ENCODE data around the gene MFAP1. TPM values are rescaled to one million over a fixed set of nuclear protein-coding genes. Genes with fewer than 3 reads are reported as not detected.

Gene MFAP1
- total RNA-seq, 1 experiment from 2014 or later: 44.7 TPM

GRCh38 chr15:43776101-43776717 is 48.3 kb downstream of the MFAP1 start:
- no peak overlapping the region for H3K56ac ChIP-seq (ENCODE audit: insufficient read length, low read depth, low read length)
- H3K18ac ChIP-seq (ENCODE audit: insufficient read length, low read depth, low read length): peak overlapping the region; percentile 53
- H3K4ac ChIP-seq (ENCODE audit: low read depth, low read length): no peak overlapping the region
- H2BK120ac ChIP-seq (ENCODE audit: low read depth, low read length, poor library complexity, severe bottlenecking): no peak overlapping the region
- no peak overlapping the region for H3T11ph ChIP-seq (ENCODE audit: low read length)
- no peak overlapping the region for H2AK5ac ChIP-seq (ENCODE audit: insufficient read length, low read length)
- no peaks in the 10 kb centered on the region for H4K20me1 ChIP-seq (ENCODE audit: control insufficient read depth, insufficient read depth, insufficient read length)
- H4K8ac ChIP-seq (replicated peaks; ENCODE audit: insufficient read length, low read depth, low read length): no peak overlapping the region
- H3K79me2 ChIP-seq (ENCODE audit: insufficient read depth, low read length): no peaks in the 10 kb centered on the region
- no peak overlapping the region for H4K5ac ChIP-seq (ENCODE audit: insufficient read length, low read depth, low read length)
- peaks cover 12 to 13% of the 10 kb centered on the region in 2 experiments for H3K4me1 Mint-ChIP-seq
- no peaks in the 10 kb centered on the region for H3K9me3 ChIP-seq (ENCODE audit: control insufficient read depth, low read depth, low read length)
- peaks cover 14 to 36% (median 22%) of the 10 kb centered on the region in 3 experiments; a peak in 6 of 7 replicates for H3K36me3 Mint-ChIP-seq (ENCODE audit: insufficient read depth in 1 of 3, low read depth in 3 of 3)
- no peaks in the 10 kb centered on the region for H3K27me3 ChIP-seq (ENCODE audit: insufficient read depth, low read length)
- H3K23me2 ChIP-seq (ENCODE audit: insufficient read length, low read depth, low read length, poor library complexity, severe bottlenecking): peaks cover 13% of the 10 kb centered on the region
- H3K23ac ChIP-seq (ENCODE audit: insufficient read length, low read depth, low read length): no peak overlapping the region
- H3K79me1 ChIP-seq (ENCODE audit: insufficient read depth, low read depth, low read length, poor library complexity, severe bottlenecking): no peaks in the 10 kb centered on the region
- no peak overlapping the region for H2BK5ac ChIP-seq (ENCODE audit: insufficient read length, low read length)
- H2BK12ac ChIP-seq (ENCODE audit: insufficient read length, low read depth, low read length): no peak overlapping the region
- H3K27ac ChIP-seq (ENCODE audit: insufficient read length, low read depth, low read length): no peak overlapping the region
- peak overlapping the region; percentile 51 for H3K9ac ChIP-seq (ENCODE audit: extremely low read depth, insufficient read length, low read length)
- no peak overlapping the region for H2BK20ac ChIP-seq (ENCODE audit: low read depth, low read length, poor library complexity, severe bottlenecking)
- no peak overlapping the region for H2AFZ ChIP-seq (ENCODE audit: low read length)
- H3K4me2 ChIP-seq (ENCODE audit: insufficient read depth, insufficient read length, low read length): peak overlapping the region; percentile 98
- WGBS (ENCODE audit: extremely low coverage, insufficient read length, low lambda C conversion rate): no CpG with 5 or more reads among the region's 35 CpGs
- no peak for TF ChIP-seq CTCF (conservative IDR thresholded peaks at IDR 0.05)
- H3K4me3 Mint-ChIP-seq: peak overlapping the region; percentile 82 to 92
- H2BK15ac ChIP-seq (ENCODE audit: low read depth, low read length): no peak overlapping the region; the same call in 1 of the 2 replicates
- peak; percentile 73 for DNase-seq
- no peaks in the 10 kb centered on the region; the same call in 1 of the 2 replicates for H3K27me3 Mint-ChIP-seq (ENCODE audit: low read depth)
- no peak overlapping the region for H4K91ac ChIP-seq (ENCODE audit: insufficient read length, low read depth, low read length)
- peak overlapping the region; percentile 70 for H3K14ac ChIP-seq (ENCODE audit: insufficient read depth, low read length)
- H3K4me1 ChIP-seq (ENCODE audit: insufficient read depth, low read length): no peaks in the 10 kb centered on the region; the same call in 1 of the 2 replicates
- no peaks in the 10 kb centered on the region; a peak in 1 of 5 replicates for H3K9me3 Mint-ChIP-seq
- peak overlapping the region in 2 of 3 experiments; percentile 68 to 81; a peak in 3 of 7 replicates for H3K27ac Mint-ChIP-seq

All from H9 (cell line).